Measurements from ENCODE around the gene GART.
"Not testable (repeated sequence)": the region's sequence is repeated elsewhere in the genome, so short reads cannot be mapped to it uniquely, and the experiment has no call there.

GART gene

GRCh38 chr21:33473344-33473743 lies 68.6 kb downstream of the GART start:
- no peak for DNase-seq (ENCODE audit: low read depth in 3 of 3)

GRCh38 chr21:33470701-33471100 lies 71.2 kb downstream of the GART start:
- no peak for DNase-seq (ENCODE audit: low read depth in 3 of 3)

GRCh38 chr21:33469183-33469582 lies 72.7 kb downstream of the GART start:
- DNase-seq (ENCODE audit: low read depth in 3 of 3), result not testable (repeated sequence)

- DNase-seq (ENCODE audit: low read depth in 3 of 3), result no peak
Observed at GRCh38 chr21:33461538-33462250, 80.2 kb downstream of the GART start.

GRCh38 chr21:33458861-33459260 lies 83.1 kb downstream of the GART start:
- no peak for DNase-seq (ENCODE audit: low read depth in 3 of 3)

GRCh38 chr21:33455686-33456446 lies 86.1 kb downstream of the GART start:
- no peak for DNase-seq (ENCODE audit: low read depth in 3 of 3)

Measured in stimulated activated CD4-positive, alpha-beta T cell treated with anti-CD3 and anti-CD28 coated beads, TNF-alpha, amount 100 ng/mL, for 4 hours (primary cell).